Fibroblast of mammary gland (primary cell): ENCODE data around the gene CCNJ.
A peak's percentile ranks its signal among the peaks of the same experiment; 100 is the strongest.

Experiments used
- DNase-seq: peaks from one replicate; pipeline ENCODE4 v3.0.0-alpha.2; 2010; ENCODE audit warnings: low read depth
- H3K4me3 ChIP-seq: 2 replicates; pipeline ENCODE4 v1.5.1; 2011; ENCODE audit warnings: low read depth, mild to moderate bottlenecking, low read length, moderate library complexity; ENCODE audit not compliant: control insufficient read depth
- TF ChIP-seq, protein P1 (sequence below): conservative IDR thresholded peaks from 2 replicates; pipeline ENCODE4 v1.5.1; 2011; ENCODE audit warnings: low read depth, low read length, inconsistent platforms; ENCODE audit not compliant: control insufficient read depth, insufficient read depth

The CCNJ gene

GRCh38 chr10:96021332-96021731, 22.1 kb upstream of the CCNJ start:
- TF ChIP-seq, protein P1, sequence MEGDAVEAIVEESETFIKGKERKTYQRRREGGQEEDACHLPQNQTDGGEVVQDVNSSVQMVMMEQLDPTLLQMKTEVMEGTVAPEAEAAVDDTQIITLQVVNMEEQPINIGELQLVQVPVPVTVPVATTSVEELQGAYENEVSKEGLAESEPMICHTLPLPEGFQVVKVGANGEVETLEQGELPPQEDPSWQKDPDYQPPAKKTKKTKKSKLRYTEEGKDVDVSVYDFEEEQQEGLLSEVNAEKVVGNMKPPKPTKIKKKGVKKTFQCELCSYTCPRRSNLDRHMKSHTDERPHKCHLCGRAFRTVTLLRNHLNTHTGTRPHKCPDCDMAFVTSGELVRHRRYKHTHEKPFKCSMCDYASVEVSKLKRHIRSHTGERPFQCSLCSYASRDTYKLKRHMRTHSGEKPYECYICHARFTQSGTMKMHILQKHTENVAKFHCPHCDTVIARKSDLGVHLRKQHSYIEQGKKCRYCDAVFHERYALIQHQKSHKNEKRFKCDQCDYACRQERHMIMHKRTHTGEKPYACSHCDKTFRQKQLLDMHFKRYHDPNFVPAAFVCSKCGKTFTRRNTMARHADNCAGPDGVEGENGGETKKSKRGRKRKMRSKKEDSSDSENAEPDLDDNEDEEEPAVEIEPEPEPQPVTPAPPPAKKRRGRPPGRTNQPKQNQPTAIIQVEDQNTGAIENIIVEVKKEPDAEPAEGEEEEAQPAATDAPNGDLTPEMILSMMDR = no peak
- no peak overlapping the region for H3K4me3 ChIP-seq
- no peak for DNase-seq

GRCh38 chr10:96022739-96023138, 20.6 kb upstream of the CCNJ start:
- no peak for DNase-seq
- H3K4me3 ChIP-seq = no peak overlapping the region
- TF ChIP-seq, protein P1 = no peak

DNA sequence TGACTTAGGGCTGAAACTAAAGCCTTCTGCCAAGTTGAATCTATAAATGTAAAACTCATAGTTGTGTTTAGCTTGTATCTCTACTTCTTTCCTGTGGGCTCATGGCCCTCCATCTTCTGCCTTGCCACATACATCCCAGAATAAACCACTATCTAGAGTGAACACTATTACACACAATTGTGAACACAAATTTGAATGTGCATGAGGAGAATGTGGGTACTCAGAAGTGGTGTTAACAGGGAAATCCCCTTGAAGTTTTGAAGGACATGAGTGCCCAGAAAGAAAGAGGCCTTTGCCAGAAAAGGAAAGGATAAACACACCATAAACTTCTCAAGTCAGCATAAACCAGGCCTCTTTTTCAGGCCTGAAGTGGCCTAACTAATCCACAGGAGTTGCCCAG, 20.2 kb upstream of the CCNJ start:
- H3K4me3 ChIP-seq = no peak overlapping the region
- TF ChIP-seq, protein P1 = no peak
- DNase-seq = no peak

GRCh38 chr10:96025566-96025965, 17.8 kb upstream of the CCNJ start:
- H3K4me3 ChIP-seq = no peak overlapping the region
- TF ChIP-seq, protein P1 = peak; percentile 25
- peak; percentile 9 for DNase-seq

DNA sequence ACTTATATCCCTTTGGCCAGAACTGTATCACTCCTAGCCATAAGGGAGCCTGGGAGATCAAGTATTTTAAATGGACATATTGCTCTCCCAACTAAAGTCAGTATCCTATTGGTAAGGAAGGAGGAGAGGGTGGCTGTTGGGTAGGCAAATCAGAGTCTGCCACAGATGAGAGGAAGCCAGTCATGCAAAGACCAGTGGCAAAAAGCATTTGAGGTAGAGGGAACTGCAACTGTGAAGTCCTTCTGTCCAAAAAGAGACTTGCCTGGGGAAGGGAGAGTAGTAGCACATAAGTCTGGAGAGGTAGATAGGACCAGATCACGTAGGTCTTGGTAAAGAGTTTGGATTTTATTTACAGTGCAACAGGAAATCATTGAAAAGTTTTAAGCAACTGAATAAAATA, 8.8 kb upstream of the CCNJ start:
- DNase-seq = no peak
- TF ChIP-seq, protein P1 = no peak
- no peak overlapping the region for H3K4me3 ChIP-seq

DNA sequence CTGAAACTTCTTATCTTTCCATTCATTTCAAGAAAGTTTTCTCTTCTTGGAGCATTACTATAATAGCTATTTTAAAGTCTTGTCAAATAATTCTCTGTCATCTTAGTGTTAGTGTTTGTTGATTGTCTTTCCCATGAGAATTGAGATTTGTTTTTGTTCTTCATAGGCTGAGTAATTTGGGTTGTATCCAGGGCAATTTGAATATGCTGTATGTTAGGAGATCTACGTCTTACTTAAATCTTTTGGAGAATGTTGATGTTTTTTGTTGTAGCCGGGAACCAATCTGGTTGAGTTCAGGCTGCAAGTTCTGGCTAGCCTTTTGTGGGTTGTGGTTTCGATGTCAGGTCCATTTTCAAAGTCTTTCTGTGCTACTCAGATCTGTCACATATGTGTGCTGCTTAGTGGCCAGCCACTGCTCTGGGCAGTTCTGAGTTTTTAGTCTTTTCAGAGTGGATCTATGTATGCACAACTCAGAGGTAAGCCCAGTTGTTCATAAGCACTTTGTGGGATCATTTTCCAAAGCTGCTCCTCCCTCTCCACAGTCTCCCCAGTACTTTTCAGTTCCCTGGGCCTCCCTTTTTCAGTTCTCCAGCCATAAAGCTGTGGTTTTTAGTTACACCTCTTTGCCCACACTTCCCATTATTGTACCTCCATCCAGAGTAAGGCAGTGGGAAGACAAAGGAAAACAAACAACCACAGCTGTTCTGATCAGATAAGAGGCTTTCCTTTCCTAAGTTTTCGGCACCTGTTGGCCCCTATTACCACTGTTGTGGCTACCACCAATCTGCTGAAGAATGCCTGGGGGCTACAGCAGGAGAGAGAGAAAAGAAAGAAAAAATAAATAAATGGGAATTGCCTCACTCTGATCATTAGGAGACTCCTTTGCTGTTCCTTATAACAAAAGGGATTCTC, 4.7 kb upstream of the CCNJ start:
- no peak for DNase-seq
- no peak overlapping the region for H3K4me3 ChIP-seq
- TF ChIP-seq, protein P1 = no peak

- DNase-seq = no peak
- TF ChIP-seq, protein P1 = no peak
- no peak overlapping the region for H3K4me3 ChIP-seq
Observed at GRCh38 chr10:96041146-96041545, 2.2 kb upstream of the CCNJ start.
